ENCODE results near the gene CLEC4E. TPM values are rescaled to one million over a fixed set of nuclear protein-coding genes. Genes with fewer than 3 reads are reported as not detected.

The CLEC4E gene
- total RNA-seq, 1 donor, result not detected

- H3K4me1 ChIP-seq (ENCODE audit: insufficient read depth, low read length), result no peaks in the 10 kb centered on the region
- no peak for TF ChIP-seq CTCF (IDR thresholded peaks at IDR 0.05; ENCODE audit: extremely low read depth, low read depth, low read length)
- no peaks in the 10 kb centered on the region for H4K20me1 ChIP-seq (ENCODE audit: insufficient read depth, low read length)
- H2AFZ ChIP-seq (ENCODE audit: low read length), result no peak overlapping the region
- no peaks in the 10 kb centered on the region for H3K9me3 ChIP-seq (ENCODE audit: low read depth, low read length)
- no peak for DNase-seq (ENCODE audit: insufficient read length, low spot score, missing footprints)
- H3K79me2 ChIP-seq (ENCODE audit: insufficient read depth, low read length), result no peaks in the 10 kb centered on the region
- no peak overlapping the region for H3K27ac ChIP-seq (ENCODE audit: low read depth, low read length)
- H3K27me3 ChIP-seq (ENCODE audit: insufficient read depth, low read length), result no peaks in the 10 kb centered on the region
- H3K4me2 ChIP-seq (ENCODE audit: insufficient read depth, low read length), result no peak overlapping the region
- H3K4me3 ChIP-seq (ENCODE audit: insufficient read depth, low read length), result no peak overlapping the region
- H3K36me3 ChIP-seq (ENCODE audit: insufficient read depth, low read length), result no peaks in the 10 kb centered on the region
Measured at GRCh38 chr12:8491646-8492530, 48.8 kb downstream of the CLEC4E start.

Small RNA genes within 50 kb of the gene (small RNA-seq; reads per million reads assigned to genes)
- gene RNU6-275P, result not detected

Other genes starting within 250 kb of the CLEC4E start
- not detected in 2 replicates for gene CLEC6A, start 84.9 kb downstream of the CLEC4E start, total RNA-seq
- gene CLEC4D, start 27.4 kb downstream of the CLEC4E start, total RNA-seq, result not detected in 2 replicates
- not detected in 2 replicates for gene AICDA, start 72.0 kb upstream of the CLEC4E start, total RNA-seq
- gene MFAP5, start 121.9 kb upstream of the CLEC4E start, total RNA-seq, result 57.9 and 88.4 TPM in 2 replicates
- gene RIMKLB, start 157.1 kb upstream of the CLEC4E start, total RNA-seq, result 29.8 and 35.5 TPM in 2 replicates

All from osteoblast (primary cell).